ENCODE measurements around the gene MUC2.

DNA sequence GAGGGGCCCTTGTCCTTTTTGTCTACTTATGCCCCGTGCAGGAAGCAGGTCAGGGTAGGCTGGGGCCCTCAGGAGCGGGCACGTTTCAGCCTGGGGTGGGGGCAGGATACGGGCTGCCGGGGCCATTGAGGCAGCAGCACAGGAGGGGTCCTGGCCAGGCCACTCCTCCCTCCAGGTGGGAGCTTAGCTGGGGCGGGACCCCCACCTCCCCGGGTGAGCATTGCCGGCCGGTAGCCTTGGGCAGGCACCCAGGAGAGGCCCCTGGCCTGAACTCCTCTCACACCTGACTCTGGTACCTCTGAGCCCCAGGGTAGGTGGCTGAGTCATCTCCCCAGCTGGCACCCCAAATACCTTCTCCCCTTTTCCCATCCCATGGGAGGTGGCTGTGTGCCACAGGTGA, 33.2 kb upstream of the MUC2 start:
- TF ChIP-seq, protein P1, sequence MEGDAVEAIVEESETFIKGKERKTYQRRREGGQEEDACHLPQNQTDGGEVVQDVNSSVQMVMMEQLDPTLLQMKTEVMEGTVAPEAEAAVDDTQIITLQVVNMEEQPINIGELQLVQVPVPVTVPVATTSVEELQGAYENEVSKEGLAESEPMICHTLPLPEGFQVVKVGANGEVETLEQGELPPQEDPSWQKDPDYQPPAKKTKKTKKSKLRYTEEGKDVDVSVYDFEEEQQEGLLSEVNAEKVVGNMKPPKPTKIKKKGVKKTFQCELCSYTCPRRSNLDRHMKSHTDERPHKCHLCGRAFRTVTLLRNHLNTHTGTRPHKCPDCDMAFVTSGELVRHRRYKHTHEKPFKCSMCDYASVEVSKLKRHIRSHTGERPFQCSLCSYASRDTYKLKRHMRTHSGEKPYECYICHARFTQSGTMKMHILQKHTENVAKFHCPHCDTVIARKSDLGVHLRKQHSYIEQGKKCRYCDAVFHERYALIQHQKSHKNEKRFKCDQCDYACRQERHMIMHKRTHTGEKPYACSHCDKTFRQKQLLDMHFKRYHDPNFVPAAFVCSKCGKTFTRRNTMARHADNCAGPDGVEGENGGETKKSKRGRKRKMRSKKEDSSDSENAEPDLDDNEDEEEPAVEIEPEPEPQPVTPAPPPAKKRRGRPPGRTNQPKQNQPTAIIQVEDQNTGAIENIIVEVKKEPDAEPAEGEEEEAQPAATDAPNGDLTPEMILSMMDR (IDR thresholded peaks at IDR 0.05) = no peak
- TF ChIP-seq POLR2A (IDR thresholded peaks at IDR 0.05) = no peak
- no peak for TF ChIP-seq POLR2AphosphoS5 (IDR thresholded peaks at IDR 0.05; ENCODE audit: insufficient read depth in 1 of 2, low read depth in 1 of 2)

All from vagina (tissue), 2 donors.